Measurements from ENCODE around the gene DOCK8.
A peak's percentile ranks its signal among the peaks of the same experiment; 100 is the strongest.

Gene DOCK8

DNA sequence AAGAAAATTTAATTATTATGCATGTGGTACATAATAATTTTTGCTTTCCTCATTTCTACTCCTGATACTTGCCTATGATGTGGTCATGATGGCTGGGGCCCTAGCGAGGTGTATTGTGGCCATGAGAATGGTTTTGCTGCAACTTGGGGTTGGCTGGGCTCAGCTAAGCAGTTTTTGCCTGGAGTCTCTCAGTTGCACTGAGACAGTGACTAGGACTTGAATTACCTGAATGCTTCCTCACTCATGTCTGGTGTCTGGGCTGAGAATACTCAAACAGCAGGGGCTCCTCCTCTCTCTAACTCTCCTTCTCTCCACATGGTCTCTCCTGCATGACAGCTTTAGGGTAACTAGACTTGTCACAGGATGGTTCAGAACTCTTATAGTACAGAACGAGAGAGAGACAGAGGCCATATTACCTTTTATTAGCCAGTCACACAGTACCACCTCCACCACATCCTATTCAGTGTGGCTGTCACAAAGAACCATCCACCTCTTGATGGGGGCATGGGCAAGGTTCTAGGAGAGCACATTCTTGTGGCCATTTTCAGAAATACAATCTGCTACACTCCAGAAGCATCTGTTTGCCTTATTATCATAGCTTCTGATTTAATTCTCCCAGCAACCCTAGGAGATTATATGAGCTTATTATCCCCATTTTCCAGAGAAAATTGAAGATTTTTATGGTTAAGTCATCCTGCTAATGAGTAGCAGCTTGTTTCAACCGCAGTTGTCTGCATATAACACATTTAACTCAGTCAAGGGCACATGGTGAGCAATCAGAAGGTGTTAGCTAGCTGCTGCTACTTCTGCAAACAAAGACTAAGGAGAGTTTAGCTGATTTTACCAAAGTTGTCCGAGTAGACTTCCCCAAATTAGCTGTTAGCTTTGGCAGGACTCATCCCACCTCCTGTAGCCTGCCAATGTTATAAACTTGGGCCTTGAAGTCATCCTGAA, 245.1 kb downstream of the DOCK8 start:
- no peak for DNase-seq (ENCODE audit: low spot score)

DNA sequence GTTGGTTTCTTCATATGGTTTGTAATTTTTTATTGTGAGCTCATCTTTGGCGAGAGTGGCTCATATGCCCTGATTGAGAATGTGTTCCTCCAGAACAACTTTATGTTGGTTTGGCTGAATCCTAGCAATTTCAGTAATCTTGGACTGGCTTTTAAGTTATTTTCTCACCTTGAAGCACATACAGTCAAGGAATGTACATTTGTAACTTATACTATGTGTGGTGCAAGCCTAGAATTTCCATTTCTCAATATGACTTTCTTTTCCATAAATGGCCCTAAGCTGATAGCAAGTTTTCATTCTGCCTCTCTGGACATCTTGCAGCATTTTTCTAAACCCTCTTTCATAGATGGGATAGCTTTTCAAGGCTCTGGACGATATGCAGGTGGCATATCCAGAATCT, 247.5 kb downstream of the DOCK8 start:
- no peak for DNase-seq (ENCODE audit: low spot score)

DNA sequence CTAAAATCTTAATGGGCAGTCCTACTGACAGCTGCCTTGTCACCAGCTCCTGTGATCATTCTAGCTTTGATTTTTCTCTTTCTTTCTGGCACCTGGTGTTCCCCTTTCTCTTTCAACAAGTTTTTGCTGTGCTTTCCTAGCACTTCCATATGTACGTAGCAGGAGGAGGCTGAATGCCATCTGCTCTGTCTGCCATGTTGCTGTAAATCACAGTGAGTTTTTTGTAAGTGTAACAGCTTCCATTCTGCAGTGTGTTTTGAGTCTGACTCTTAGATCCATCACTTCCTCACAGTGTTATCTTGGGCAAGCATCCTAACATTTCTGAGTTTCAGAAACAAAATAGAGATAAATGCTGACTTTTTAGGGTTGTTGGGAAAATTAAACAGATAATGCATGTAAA, 247.9 kb downstream of the DOCK8 start:
- no peak for DNase-seq (ENCODE audit: low spot score)

DNA sequence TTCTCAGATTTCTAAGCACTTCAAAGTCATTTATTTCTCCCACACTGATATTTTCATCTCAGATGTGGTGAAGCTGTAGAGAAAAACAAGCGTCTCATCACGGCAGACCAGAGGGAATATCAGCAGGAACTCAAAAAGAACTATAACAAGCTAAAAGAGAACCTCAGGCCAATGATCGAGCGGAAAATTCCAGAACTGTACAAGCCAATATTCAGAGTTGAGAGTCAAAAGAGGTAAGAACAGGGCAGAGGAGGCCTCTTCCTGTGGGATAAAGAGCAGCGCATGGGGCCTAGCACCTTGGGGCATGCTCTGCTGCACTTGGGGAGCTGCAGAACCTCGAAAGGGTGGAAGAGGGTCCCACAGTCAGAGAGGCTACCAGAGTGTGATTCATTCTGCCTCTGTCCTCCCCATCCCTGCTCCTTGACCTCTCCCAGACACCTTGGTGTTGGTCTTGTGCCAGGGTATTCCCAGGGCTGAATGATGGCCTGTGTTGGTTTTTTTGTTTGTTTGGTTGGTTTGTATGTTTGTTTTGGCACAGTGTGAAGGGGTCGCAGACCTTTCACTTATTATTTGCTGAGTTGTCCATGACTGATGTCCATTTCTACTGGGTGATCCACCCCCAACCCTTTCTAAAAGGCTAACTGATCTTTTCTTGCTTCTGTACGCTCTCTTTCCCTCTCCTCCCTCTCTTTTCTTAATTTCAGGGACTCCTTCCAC, 248.9 kb downstream of the DOCK8 start:
- DNase-seq (ENCODE audit: low spot score), result no peak

DNA sequence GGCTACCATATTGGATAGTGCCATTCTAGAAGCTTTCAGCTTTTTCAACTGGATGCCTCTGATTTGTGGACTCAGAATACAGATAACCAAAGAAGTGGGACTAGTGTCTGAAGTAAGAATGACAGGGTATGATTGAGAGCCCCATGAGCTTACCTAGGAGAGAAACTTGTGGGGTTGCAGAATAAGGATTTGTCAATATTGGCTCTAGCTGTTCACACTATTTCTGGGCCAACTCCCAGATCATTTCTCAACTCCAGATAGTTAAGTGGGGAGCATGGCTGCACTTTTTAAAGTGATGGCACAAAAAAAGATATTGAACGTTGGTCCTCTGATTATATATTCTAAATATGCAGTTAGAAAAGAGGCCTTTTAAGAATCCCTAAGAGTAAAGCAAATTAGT, 252.1 kb downstream of the DOCK8 start:
- no peak for DNase-seq (ENCODE audit: low spot score)

DNA sequence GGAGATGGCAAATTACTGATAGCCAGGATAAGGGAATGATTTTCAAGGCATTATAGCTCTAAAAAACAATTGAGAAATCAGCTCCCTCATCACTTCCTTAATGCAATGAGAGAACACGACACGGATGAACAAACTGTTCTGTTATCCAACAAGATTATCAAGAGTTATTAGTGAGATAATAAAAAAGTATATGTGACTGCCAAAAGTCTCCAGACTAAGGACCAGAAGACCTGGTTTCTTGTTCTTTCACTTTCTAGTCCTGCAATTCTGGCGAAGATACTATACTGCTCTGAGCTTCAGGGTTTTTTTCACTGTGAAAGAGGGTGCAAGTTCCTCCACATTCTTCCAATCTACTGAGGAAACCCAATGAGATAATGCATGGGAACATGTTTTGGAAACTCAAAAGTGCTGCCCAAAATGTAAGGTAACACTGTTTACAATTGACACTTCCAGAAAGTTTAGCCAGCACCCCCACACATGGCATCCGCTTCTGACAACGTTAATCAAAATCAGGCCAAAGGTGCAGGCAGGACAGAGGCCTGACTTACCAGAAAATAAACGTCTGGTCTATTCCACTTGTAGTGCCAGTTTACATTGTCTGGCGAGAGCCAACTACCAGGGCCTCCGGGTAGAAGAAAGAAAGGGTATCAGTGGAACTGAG, 254.2 kb downstream of the DOCK8 start:
- DNase-seq (ENCODE audit: low spot score), result peak; percentile 7

DNA sequence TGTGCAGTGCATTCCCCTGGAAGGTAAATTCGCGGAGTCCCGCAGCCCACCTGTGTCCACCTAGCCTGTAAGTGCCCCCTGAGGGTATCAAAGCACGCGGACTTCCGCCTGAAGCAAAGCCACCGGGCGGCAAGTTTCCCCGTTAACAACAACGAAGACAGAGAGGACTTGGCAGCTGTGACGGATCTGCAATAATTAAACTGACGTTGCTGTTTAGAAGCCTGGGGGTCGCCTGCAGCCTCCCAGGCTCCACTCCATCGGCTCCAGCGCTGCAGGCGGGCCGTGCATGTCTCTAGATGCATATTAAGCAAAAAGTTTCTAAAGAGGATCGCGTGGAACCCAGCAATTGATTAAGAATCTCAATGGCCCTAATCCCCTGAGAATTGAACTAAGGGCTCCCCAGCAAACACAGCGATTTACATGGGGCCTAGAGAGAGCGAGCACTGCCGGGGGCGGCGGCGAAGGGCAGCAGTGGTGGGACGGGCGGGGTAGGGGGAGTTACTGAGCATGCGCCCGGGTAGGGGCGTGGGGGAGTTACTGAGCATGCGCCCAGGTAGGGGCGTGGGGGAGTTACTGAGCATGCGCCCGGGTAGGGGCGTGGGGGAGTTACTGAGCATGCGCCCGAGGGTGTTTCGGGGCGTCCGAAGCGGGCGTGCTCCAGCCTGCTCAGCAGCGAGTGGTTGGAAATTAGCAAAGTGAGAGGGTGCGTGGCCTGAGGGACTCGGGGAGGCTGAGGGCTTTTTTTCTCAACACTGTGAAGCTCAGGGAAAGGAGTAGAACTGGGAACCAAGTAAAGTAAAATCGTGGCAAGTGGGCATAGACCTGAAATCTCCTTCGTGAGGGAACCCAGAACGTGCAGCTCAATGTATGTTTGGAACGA, 255.2 kb downstream of the DOCK8 start:
- peak; percentile 88 for DNase-seq (ENCODE audit: low spot score)

DNA sequence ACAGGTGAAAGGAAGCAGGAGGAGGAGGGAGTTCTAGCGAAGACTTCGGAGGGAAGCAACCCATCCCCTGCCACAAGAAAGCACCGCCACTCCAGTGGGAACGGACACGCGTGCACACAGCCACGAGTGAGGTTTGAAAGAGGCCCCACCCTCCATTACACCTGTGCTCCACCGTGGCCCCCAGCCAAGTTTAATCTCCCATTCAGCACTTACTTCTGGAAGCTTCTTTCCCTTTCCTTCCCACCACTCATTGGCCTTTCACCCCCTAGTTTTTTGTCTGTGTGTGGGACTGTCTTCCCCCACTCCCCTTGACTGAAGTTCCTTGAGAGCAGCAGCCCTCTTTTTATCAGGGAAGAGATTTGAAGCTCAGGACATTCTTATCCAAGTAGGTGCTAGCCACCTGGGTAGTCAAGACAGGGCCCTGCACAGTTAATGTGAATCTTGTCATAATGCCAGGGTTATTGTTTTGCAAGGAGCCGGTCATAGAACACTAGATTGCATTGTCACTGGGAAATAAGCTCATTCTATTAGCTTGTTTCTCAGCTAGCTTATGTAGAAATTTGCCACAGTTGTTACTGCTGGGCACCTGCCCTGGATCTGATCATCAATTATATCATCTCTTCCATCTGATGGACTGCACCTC, 256.0 kb downstream of the DOCK8 start:
- peak; percentile 24 for DNase-seq (ENCODE audit: low spot score)

DNA sequence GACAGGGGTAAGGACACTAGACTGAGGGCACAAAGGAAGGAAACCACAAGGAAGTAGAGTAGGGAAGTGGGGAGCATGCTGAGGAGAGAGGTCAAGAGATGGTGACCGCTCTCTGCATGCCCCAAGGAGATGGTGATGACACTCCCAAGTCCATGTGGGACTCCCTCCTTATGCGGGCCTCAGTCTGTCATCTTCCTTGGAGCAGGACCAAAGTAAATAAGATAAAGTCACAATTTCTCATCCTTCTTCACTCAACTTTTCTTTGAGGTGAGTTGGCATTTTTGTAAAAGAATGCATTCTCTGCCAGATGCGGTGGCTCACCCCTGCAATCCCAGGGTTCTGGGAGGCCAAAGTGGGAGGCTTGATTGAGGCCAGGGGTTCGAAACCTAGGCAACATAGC, 256.7 kb downstream of the DOCK8 start:
- no peak for DNase-seq (ENCODE audit: low spot score)

DNA sequence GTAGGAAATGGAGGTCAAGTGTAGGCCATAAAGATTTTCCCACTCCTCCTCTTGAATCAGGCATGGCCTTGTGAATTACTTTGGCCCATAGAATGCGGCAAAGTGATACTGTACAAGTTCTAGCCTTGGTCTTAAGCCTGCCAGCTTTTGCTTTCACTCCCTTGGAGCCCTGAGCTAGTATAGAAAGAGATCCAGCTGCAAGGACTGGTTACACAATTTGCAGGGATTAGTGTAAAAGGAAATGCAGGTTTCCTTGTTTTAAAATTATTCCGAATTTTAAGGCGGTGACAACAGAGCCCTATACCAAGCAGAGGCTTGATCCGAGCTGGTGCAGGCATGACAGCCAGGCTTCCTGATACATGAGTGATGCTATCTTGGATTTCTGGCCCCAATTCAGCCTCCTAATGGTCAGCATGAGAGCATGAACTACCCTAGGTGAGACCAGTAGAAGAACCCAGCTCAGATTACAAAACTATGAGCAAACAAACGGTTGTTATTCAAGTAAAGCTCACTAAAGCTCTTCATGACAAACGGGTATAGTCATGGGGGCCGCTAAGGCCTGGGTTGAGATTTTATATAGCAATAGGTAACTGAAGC, 257.9 kb downstream of the DOCK8 start:
- DNase-seq (ENCODE audit: low spot score), result no peak

DNA sequence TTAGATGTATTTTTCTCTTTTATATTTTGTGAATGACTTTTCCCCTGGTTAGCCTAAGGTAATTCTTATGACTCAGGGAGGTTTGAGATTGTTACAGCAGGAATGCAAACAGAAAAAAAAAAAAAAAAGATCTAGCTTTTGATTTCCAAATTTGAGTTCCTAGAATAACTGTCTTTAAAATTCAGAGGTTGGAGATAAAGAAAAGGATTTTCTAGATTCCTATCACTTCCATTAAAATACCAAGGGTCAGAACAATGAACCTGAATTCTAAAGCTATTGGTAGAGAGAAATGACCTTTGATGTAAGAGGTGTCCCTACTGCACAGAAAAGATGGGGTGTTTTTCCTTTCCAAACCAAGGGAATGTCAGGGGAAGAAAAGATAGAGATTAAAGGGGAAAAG, 262.5 kb downstream of the DOCK8 start:
- no peak for DNase-seq (ENCODE audit: low spot score)

DNA sequence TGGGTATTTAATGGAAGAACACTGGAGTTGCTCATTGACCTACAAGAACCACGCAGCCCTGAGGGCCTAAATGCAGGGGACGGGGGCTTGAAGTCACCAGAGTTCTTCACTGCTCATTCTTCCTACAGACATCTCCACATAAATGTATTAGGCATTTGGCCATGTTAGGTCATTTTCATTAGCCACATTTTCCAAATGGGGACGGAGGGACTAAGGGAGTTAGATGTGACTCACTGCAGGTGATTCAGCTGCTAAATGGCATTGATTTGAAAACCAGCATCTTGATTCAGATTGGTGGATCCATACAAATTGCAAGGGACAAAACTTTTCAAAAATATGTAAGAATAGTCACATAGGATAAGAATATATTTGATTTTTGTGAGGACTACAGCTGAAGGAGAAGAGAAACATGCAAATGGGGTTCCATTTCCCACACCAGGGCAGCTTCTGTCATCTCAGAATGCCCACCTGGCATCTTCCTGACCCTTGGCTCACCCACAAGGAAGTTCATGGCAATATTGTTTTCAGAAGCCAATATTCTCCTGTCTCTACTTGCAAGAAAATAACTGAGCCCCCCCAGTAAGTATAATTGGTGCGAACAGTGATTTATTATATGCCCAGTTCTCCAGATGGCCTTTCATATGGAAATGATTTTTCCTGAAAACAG, 264.8 kb downstream of the DOCK8 start:
- DNase-seq (ENCODE audit: low spot score), result no peak

DNA sequence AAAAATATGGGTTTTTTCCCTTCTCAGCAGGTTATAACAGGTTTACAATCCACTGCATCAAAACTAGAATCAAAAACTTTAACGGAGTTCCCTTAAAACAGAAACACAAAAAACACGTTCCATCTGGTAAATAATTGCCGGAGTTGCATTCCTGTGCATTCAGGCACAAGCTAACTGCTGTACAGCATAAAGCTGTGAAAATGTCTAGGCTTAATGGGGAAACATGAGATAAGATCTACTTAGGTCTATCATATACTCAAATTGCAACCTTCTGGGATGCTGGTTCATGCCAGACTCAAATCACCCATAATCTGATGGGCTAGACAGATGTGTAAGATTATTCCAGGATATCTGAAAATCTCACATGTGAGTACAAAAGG, 265.3 kb downstream of the DOCK8 start:
- no peak for DNase-seq (ENCODE audit: low spot score)

DNA sequence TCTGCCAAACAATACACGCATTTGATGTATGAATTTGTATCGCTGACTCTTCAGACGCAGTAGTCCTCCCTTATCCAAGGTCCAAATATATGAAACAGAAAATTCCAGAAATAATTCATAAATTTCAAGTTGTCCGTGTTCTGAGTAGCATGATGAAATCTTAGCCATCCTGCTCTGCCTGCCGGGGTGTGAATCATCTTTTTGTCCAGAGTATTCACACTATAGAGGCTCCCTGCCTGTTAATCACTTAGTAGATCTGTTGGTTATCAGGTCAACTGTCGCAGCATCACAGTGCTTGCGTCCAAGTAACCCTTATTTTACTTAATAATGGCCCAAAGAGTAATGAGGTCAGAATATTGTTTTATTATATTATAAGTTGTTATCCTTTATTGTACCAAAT, 268.1 kb downstream of the DOCK8 start:
- DNase-seq (ENCODE audit: low spot score), result no peak

DNA sequence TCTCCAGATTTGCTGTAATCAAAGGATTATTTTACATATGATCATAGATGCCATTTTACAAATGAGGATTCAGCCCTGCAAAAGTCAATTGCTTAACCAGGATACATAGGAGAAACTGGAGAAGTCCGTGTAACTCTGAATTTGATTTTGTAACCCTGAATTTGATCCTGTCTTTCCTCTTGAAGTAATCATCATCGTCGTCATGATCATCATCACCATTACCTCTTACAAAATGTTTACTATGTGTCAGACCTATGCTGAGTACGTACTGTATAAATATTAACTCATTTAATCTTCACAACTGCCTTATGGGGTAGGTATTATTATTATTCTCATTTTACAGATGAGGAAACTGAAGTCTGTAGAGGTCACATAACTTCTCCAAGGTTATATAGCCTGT, 271.5 kb downstream of the DOCK8 start:
- no peak for DNase-seq (ENCODE audit: low spot score)

DNA sequence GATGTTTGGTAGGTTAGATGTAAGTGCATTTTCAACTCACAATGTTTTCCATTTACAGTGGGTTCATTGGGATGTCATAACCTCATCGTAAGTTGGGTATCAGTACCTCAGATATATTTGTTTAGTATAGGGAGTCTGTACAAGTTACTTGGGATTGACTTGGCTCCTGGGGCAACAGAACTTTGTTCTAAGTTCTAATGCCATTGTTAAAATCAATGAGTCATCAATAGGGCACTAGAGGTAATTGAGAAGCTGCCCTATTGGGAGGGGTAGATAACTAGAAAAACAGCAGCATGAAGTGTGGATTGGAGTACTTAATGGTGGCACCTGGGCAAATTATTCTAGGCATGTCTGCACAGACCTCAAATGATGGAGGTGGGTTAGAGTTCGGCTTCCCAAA, 272.8 kb downstream of the DOCK8 start:
- no peak for DNase-seq (ENCODE audit: low spot score)

DNA sequence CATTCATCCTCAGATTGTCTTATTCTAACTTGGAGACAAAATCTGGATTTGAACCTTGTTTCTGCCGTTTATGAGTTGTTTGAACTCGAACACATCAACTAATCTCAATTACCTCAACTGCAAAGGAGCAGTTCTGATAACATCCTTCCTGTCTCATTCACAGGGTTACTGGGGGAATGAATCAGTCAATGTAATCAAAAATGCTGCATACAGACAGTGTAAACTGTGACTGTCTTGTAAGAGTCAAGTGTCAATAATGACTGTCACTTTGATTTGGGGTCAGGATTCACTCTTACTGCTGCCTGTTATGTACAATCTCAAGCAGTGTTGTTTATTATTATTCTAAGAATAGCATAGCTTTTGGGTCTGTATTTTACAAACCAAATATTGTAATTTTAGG, 273.8 kb downstream of the DOCK8 start:
- DNase-seq (ENCODE audit: low spot score), result no peak

DNA sequence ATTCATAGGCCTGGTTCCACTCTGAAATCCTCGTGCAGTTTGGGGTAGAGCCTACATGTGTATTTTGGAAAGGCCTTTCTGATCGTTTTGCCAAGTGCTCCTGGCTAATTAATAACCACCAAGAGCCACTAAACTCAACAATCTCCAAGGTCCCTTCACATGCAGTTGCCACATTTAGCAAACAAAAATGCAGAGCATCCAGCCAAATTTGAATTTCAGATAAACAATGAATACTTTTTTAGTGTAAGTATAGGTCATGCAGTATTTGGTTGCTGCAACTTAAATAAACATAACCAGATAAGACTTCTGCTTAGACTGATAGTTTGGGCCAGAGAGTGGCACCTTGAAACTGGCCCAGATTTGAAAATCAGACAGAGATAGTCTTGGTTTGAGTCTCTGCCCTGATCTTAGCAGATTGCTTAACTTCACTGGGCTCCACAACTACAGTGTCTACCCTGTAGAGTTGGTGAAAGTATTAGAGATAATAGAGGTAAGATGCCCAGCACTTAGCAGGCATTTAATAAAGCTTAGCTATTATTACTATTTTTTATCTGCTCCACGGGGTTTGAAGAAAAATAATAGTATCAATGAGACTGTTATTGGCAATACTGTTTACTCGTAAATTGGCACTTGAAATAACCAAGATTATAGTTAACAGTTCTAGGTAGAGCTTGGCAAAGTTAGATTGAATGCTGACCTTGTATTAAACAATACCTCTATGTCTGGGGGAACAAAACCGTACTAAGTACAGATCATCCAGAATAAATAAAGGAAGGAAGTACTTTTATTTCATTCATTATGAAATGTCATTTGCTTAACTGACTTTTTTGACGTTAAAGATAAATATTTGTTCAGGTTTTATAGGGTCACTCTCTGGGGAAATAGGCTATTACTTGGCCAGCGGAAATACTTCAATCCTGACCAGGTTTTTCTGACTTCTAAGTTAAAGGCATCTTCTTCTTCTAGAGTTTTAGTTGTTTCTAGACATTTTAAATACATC, 274.8 kb downstream of the DOCK8 start:
- DNase-seq (ENCODE audit: low spot score), result no peak

DNA sequence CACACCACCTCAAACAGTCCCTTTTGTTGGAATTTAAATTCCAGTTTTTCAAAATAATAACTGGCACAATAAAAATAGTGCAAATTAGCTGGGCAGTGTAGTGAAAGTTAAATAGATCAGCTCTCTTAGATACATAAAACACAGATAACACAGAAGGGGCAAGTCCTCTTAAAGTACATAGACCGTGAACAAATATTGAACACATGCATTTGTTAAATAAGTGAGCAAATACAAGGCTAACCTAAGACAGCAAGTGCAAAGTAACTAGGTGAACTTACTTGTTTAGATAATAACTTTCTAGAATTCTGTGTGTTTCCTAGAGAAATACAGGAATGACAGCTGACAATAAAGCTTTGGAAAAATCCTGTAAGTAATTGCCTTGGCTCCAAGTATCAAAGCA, 280.1 kb downstream of the DOCK8 start:
- no peak for DNase-seq (ENCODE audit: low spot score)

Data from putamen (tissue), 1 donor.